HG02852 (cell line): ENCODE data around the gene UBAP2.

ENCODE experiments used
- ATAC-seq: cut with Tn5 transposase; IDR thresholded peaks from one replicate; pipeline ENCODE4 v1.9.1; 2021; ENCODE audit warnings: mild to moderate bottlenecking, moderate library complexity; ENCODE audit not compliant: unreplicated experiment

UBAP2 gene

DNA sequence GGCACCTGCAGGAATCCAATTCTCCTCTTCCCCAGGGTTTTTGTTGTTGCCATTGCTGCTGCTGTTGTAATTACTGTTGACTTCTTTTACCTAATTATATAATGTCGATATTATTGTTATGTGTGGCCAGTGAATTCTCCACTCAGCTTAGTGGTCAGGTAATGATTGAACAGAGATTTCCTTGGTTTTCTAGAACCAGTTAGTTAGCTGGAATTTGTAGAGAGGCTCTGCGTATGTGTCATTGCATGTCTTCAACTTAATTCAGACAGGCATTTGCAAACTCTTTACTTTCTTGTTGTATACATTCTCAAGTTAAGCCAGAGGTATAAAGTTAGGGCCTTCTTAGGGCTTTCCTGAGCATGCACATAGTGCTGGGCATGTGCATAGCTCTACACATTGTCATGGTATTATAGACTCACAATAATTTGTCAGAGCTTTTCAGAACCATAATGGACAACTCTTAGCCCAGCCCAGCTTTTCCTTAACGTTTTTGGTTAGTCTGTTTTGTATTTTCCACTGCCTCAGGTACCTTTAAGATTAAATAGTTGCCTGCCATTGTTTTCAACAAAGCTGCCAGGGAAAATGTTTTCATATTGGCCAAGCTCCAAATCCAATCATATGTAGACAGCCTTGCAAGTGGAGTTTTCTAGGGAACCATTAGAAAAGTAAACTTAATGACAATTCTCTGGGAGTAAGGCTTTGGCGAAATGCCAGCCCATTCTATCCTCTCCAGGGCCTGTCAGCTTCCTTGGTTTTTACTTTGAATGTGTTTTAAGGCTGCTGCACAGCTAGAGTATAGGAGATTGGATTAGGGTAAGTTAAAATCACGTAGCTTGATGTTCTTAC is 163.6 kb downstream of the UBAP2 start:
- no peak for ATAC-seq

GRCh38 chr9:33881635-33882034 is 167.1 kb downstream of the UBAP2 start:
- no peak for ATAC-seq

GRCh38 chr9:33880211-33881089 is 168.2 kb downstream of the UBAP2 start:
- ATAC-seq: no peak

DNA sequence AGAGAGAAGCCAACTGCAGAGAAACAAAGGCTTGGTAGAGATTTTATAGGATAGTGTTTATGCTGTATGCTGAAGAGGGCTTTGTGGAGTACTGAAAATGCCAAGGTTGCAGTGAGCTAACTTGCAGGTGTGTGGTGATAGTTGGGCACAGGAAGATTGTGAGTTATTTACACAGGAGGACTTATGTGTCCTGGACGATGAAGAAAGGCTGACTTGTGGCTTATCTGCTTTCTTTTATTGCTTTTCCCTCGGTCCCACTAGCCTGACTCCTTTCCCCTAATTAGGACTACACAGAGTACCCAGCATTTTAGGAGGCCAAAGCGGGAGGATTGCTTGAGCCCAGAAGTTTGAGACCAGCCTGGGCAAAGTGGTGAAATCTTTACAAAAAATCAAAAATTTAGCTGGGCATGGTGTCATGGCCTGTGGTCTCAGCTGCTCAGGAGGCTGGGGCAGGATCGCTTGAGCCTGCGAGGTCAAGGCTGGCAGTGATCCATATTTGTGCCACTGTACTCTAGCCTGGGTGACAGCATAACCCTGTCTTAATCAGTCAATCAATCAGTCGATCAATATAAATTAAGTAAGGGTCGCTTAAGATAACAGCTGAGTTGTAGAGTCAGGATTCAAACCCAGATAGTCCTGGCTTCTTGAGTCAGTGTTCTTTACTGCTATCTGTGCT is 169.9 kb downstream of the UBAP2 start:
- ATAC-seq: no peak

GRCh38 chr9:33877727-33878489 is 170.8 kb downstream of the UBAP2 start:
- ATAC-seq: no peak
